Calu3 (cell line): ENCODE results near the gene RPL4. TPM values are rescaled to one million over a fixed set of nuclear protein-coding genes. Genes with fewer than 3 reads are reported as not detected.
A peak's percentile ranks its signal among the peaks of the same experiment; 100 is the strongest.
"Not testable (repeated sequence)": the region's sequence is repeated elsewhere in the genome, so short reads cannot be mapped to it uniquely, and the experiment has no call there.

Source experiments
- BruUV-seq: library from RNA; stranded (reverse); fragments of 400-500 nt; replicated peaks from 2 replicates; lab custom pipeline; 2021; lab: Mats Ljungman, UMichigan
- CTCF ChIA-PET: fragments of 300-600 bp; sonication (Branson Sonifier 250); formaldehyde crosslinking; loops from one replicate; lab custom pipeline; 2022; ENCODE audit warnings: antibody characterized with exemption; lab: Charles Lee
- DNase-seq: peaks from one replicate; pipeline ENCODE4 v3.0.0; 2022
- H3K27ac Mint-ChIP-seq: one replicate; pipeline ENCODE4 v1.8.0; 2022; ENCODE audit warnings: mixed read lengths; ENCODE audit not compliant: unreplicated experiment
- H3K27me3 Mint-ChIP-seq: one replicate; pipeline ENCODE4 v1.8.0; 2022; ENCODE audit warnings: mixed read lengths; ENCODE audit not compliant: unreplicated experiment
- H3K36me3 Mint-ChIP-seq: one replicate; pipeline ENCODE4 v1.8.0; 2022; ENCODE audit warnings: mild to moderate bottlenecking, moderate library complexity, mixed read lengths; ENCODE audit not compliant: insufficient read depth, unreplicated experiment
- H3K4me1 Mint-ChIP-seq: one replicate; pipeline ENCODE4 v1.8.0; 2022; ENCODE audit warnings: mild to moderate bottlenecking, low read depth, mixed read lengths; ENCODE audit not compliant: unreplicated experiment
- H3K4me3 Mint-ChIP-seq: one replicate; pipeline ENCODE4 v1.8.0; 2022; ENCODE audit warnings: mild to moderate bottlenecking, low read depth, moderate library complexity, mixed read lengths; ENCODE audit not compliant: unreplicated experiment
- H3K9me3 Mint-ChIP-seq: one replicate; pipeline ENCODE4 v1.8.0; 2022; ENCODE audit warnings: low read depth, mixed read lengths; ENCODE audit not compliant: unreplicated experiment
- intact Hi-C: fragments of 100-400 bp; cut with micrococcal nuclease; formaldehyde crosslinking; loops from one replicate; pipeline ENCODE4 v1.10.0; 2022; ENCODE audit not compliant: unreplicated experiment
- total RNA-seq: library from RNA; stranded (reverse); gene quantifications from 2 replicates; pipeline ENCODE4 v1.2.3, GENCODE V29; 2022
- TF ChIP-seq, protein P1 (sequence below): fragments of 200-600 bp; IDR thresholded peaks from one replicate; pipeline ENCODE4 v1.8.0; 2022; ENCODE audit warnings: antibody characterized with exemption; ENCODE audit not compliant: unreplicated experiment

RPL4 gene
- total RNA-seq, 1 experiment from 2014 or later, result 2,676 TPM

DNA sequence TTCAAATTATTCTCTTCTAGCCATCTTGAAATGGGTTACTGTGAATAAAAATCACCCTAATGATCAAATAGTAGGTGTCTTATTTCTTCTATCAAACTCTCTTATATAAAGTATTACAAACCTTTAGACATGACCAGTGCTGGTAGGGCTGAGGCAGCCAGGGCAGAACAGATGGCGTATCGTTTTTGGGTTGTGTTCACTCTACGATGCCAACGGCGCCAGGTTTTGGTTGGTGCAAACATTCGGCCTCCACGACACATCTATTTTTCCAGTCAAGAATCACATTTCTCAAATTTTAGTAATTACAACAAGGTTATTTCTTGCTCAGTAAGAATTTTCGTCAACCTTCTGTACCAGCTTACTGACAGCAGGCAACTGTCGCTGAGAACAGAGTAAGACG lies 2.2 kb downstream of the RPL4 start:
- H3K27me3 Mint-ChIP-seq, result no peaks in the 10 kb centered on the region
- BruUV-seq, result no TSS peak
- intact Hi-C loops, result no loop called here
- CTCF ChIA-PET, result no interaction called here
- peak overlapping the region; percentile 76 for H3K4me3 Mint-ChIP-seq
- TF ChIP-seq, protein P1, sequence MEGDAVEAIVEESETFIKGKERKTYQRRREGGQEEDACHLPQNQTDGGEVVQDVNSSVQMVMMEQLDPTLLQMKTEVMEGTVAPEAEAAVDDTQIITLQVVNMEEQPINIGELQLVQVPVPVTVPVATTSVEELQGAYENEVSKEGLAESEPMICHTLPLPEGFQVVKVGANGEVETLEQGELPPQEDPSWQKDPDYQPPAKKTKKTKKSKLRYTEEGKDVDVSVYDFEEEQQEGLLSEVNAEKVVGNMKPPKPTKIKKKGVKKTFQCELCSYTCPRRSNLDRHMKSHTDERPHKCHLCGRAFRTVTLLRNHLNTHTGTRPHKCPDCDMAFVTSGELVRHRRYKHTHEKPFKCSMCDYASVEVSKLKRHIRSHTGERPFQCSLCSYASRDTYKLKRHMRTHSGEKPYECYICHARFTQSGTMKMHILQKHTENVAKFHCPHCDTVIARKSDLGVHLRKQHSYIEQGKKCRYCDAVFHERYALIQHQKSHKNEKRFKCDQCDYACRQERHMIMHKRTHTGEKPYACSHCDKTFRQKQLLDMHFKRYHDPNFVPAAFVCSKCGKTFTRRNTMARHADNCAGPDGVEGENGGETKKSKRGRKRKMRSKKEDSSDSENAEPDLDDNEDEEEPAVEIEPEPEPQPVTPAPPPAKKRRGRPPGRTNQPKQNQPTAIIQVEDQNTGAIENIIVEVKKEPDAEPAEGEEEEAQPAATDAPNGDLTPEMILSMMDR, result no peak
- H3K9me3 Mint-ChIP-seq, result no peaks in the 10 kb centered on the region
- peak overlapping the region; percentile 92 for H3K27ac Mint-ChIP-seq
- no peak for DNase-seq
- peaks cover 25% of the 10 kb centered on the region for H3K4me1 Mint-ChIP-seq
- H3K36me3 Mint-ChIP-seq, result peaks cover 81% of the 10 kb centered on the region

DNA sequence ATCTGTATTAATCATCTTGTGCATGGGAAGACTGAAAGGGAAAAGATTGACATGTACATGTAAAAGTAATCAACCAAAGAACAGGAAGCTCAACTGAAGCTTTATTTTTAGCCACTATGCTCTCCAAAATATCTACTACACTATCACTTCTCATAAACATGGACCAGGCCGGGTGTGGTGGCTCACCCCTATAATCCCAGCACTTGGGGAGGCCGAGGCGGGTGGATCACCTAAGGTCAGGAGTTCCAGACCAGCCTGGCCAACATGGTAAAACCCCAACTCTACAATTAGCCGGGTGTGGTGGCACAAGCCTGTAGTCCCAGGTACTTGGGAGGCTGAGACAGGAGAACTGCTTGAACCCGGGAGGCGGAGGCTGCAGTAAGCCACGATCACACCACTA lies 4.3 kb downstream of the RPL4 start:
- CTCF ChIA-PET, BruUV-seq, intact Hi-C loops, H3K9me3 Mint-ChIP-seq, DNase-seq, H3K27me3 Mint-ChIP-seq, H3K4me3 Mint-ChIP-seq: not testable (repeated sequence)
- peaks cover 23% of the 10 kb centered on the region for H3K4me1 Mint-ChIP-seq
- peaks cover 95% of the 10 kb centered on the region for H3K36me3 Mint-ChIP-seq
- H3K27ac Mint-ChIP-seq, result peak overlapping the region; percentile 2

DNA sequence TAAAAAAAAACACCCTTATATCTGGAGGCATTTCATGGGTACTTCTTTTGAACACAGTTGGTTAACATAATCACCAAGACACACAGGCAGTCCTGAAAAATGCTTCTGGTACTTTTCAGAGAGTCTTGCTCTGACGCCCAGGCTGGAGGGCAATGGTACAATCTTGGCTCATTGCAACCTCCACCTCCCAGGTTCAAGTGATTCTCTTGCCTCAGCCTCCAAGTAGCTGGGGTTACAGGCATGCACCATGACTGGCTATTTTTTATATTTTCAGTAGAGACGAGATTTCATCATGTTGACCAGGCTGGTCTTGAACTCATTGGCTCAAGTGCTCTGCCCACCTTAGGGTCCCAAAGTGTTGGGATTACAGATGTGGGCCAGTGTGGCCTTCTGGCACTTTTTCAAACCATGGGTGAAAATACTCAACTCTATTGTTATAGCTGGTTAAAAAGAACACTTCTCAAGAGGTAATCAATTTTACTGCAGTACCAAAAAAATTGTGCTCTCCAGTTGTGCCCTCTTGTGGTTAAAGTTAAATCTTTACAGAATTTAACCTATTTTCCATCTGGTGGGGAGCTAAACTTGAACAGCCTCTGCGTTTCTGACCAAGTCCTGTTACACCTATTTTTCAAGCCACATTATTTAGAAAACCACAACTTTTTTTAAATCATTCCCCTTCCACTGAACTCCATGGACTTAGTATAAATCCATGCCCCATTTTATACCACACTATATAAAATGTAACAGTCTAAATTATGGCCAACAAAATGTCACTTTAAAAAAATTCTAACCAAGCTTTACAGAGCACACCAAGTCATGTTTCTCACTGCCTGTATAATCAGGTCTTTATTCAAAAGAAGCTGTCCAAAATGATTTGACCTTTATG lies 5.9 kb downstream of the RPL4 start:
- peak overlapping the region; percentile 91 for H3K4me3 Mint-ChIP-seq
- CTCF ChIA-PET, result interaction anchor here (0.6 to 2.5 kb wide), 7 partner anchors 18 to 204 kb away, joined by 3 to 21 read pairs (median 4); partner anchors contain the start of gene MAP2K1
- peaks cover 34% of the 10 kb centered on the region for H3K4me1 Mint-ChIP-seq
- DNase-seq, result no peak
- TF ChIP-seq, protein P1, result no peak
- H3K27me3 Mint-ChIP-seq, result no peaks in the 10 kb centered on the region
- no TSS peak for BruUV-seq
- peaks cover 86% of the 10 kb centered on the region for H3K36me3 Mint-ChIP-seq
- H3K27ac Mint-ChIP-seq, result peak overlapping the region; percentile 93
- H3K9me3 Mint-ChIP-seq, result no peaks in the 10 kb centered on the region
- intact Hi-C loops, result loop anchor here (1.0 kb wide), 1 partner anchor 112 kb away; the partner anchor contains the start of gene MAP2K1

DNA sequence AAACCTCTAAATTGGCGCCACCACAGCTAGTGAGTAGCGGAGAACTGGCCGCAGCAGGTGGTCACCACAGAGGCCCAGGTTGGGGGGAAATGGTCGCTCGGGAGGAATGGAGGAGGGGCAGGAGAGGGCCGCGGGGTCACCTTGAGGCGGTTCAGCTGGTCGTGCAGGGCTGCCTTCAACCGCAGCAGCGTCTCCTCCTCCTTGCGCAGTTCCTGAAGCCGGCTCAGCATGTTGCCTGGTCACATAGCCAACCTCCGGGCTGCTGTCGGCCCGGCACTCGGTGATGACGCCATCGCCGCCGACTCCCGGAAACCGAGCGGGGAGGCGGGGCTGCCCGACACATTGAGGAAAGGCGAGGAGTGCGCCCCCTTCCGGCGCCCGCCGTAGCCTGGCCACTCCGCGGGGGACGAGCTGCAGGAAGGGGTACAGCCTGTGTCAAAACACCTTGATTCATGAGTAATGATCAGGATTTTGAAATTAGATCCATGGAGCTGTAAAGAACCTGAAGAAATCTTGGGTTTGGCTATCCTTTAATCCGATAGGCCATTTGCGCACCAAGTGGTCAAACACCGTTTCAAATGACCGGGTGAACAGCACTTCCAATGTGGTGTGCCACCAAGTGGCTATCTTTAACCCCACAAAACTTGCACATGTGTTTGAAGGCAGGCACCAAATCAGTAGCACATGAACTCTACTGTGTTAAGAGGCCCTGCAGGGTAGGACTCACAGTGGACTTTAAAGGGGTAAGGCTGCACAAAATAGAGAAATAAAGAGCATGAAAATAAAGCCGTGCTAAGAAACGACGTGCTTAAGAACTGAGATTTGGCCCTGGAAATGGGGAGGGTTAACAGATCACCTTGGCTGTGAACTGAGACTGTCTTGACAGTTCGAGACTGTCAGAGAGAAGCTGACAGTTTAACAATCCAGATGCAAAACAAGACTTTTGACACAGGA lies 6.9 kb downstream of the RPL4 start, which contains the start of gene SNAPC5:
SNAPC5 (minus strand) TSS at position 261 of the 954 bp plus-strand sequence; CDS start at position 230, 31 bp downstream.
- CTCF ChIA-PET, result interaction anchor here (0.6 to 2.5 kb wide), 10 partner anchors 17 to 203 kb away, joined by 3 to 21 read pairs (median 4); partner anchors contain the start of gene MAP2K1
- intact Hi-C loops, result loop anchor here (1.0 kb wide), 1 partner anchor 111 kb away; the partner anchor contains the start of gene MAP2K1
- TF ChIP-seq, protein P1, result peak; percentile 96
- Mint-ChIP-seq H3K4me3 (peak within 1 kb of the TSS; percentile 91), H3K36me3 (peaks cover 84% of the 10 kb centered on the region), H3K9me3 (no peaks in the 10 kb centered on the region), H3K27me3 (no peaks in the 10 kb centered on the region), H3K27ac (peak within 1 kb of the TSS; percentile 93), H3K4me1 (peaks cover 34% of the 10 kb centered on the region)
- no TSS peak for BruUV-seq
- peak; percentile 99 for DNase-seq
